Left renal pelvis (tissue), 4 donors: ENCODE data around the gene GSDME. TPM values are rescaled to one million over a fixed set of nuclear protein-coding genes. Genes with fewer than 3 reads are reported as not detected.
A peak's percentile ranks its signal among the peaks of the same experiment; 100 is the strongest.

Experiments used
- DNase-seq, 4 donors: peaks; one replicate each; pipeline ENCODE4 v3.0.0-alpha.2; 2013; ENCODE audit warnings: low read depth in 4 of 4, low spot score in 3 of 4
- polyA plus RNA-seq, 4 donors: library from polyadenylated mRNA; unstranded; fragments of 120-200 nt; gene quantifications; one replicate each; pipeline ENCODE4 v1.2.1, GENCODE V29; 2013; ENCODE audit not compliant: insufficient read length in 4 of 4

Gene GSDME
- polyA plus RNA-seq, 4 donors = 10.4 to 15.1 (median 14.4) TPM

DNA sequence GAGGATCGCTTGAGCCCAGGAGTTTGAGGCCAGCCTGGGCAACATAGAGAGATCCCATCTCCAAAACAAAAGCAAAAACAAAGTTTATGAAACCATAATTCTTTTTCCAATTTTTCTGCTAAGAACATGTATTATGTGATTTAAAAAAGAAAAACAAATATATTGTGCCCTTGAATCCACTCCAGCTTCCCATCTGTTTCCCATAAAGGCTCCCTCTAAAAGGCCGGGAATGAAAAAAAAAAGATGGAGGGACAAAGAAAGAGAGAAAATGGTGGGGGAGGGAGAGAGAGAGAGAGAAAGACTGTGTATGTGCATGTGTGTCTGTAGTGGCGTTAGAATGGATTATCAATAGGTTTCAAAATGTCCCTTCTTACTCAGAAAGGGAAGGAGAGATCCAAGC is 20.5 kb upstream of the GSDME start:
- no peak for DNase-seq

DNA sequence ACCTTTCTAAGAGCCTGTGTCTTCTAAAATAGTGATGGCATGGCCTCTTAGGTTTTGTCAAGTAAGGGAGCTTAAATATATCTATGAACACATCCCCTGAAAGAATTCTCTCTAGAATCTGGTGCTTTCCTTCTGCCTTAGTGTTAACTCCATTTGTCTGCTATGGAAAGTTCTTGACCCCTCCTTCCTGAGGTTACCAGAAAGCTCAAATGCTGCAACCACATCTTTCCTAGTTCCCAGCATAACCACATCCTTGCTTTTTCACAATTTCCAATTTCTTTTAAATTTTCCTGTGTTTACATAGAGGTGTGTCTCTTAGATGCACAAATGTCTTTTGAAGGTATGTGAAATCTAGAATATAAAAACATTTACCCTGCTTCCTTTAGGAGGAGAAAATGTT is 16.4 kb upstream of the GSDME start:
- no peak for DNase-seq

DNA sequence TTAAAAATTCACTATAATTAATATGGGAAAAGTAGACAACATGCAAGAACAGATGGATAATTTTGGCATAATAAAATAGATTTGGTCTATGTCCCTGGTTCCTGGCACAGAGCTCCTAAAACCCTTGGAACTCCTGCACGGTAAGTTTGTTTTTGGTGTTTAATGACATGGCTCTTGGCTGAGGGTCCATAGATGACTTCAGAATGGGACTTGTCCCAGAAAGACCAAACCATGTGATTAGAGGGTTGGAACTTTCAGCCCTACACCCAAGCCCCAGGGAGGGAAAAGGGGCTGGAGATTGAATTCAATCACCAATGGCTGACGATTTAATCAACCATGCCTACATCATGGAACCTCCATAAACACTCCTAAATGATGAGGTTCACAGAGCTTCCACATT is 12.6 kb upstream of the GSDME start:
- no peak for DNase-seq

DNA sequence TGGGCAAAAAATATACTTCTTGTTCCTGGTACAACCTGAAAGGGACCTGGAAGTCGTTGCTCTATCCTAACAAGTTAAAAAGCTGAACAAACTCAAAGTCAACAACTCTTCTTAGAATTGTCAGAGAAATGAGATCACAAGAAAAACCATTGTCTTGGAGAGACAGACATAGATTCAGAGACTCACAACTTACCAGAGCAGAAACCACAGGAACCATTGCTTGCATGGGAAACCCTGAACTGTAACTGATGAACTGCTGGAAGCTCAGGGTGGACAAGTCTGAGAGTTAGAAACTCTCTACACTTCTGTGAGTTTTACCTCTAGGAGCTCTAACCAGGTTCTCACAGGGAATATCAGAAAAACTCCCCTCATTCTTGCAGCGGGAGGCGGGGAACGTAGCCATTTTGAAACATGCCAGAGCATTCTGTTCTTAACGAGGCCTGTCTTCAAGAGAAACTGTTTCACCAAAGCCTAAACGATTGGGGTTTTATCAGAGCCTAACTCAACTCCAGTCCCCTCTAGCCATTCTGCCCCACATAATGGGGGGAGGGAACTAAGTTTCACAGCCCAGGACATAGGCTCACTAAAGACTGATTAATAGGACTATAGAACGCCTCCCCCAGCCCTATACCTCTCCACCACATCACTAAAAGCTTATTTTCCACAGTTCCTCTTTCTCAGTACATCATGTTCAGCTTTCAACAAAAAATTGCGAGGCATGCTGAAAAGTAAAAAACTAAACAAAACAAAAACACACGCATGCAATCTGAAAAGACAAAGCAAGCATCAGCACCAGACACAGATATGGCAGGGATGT is 12.0 kb upstream of the GSDME start:
- DNase-seq = no peak

DNA sequence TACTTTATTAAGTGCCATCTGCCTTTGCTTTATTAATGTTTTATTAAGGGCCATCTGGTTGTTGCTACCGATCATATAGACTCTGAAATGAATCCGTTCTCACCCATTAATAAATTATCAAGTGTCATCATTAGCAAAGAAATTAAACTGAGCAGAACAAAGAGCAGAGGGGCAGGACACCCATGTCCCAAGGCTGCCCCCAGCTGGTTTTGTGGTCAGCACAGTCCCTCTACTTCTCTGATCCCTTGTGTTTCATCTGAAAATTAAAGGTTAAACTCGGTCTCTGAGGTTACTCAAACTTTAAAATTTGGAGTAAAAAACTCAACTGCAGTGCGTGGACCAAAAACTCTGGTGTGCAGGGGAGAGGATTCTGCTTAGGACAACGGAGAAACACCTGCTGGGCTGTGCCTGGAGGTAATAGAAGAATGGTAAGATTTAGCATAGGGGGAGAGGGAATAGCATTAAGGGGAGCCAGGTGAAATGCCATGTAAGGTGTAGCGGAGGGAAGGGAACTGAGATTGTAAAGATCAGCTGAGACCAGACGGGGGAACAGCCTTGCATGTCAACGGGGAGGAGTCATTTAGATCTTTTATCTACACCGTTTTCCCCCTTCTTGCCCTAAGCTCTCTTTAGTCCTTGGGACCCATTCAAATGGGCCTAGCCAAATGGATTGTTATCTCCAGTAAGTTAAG is 10.8 kb upstream of the GSDME start:
- DNase-seq = no peak

DNA sequence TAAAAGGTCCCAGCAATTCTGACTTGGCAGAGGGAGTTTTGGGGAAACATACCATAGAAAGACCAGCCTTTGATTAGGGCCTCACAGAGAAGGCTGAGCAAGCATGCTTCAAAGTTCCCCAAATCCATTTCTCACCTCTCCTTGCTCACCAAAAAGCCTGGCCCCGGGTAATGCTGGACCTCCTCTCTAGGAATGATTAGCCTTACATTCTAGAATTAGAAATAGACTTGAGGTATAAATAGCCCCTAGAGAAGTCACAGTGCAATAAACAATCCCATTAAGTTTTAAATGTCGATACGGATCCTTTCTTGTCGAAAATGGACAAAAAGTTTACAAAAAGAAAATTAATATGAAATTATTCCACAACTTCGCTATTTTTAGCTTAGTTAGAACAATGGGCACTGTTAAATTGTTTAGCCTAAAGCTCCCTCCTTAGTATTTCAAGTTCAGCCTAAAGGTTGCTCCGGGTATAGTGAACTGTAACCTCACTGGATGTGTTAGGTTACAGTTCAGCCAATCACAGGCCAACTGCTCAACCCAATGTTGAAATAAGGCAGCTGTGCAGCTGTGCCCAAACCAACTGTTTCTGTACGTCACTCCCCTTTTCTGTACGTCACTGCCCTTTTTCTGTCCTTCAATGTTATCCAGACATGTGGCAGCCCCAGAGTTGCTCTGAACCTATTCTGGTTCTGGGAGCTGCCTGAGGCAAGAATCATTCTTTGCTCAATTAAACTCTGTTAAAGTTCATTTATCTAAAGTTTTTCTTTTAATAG is 7.9 kb upstream of the GSDME start:
- peak in 1 of 4 donors; percentile 8 for DNase-seq

DNA sequence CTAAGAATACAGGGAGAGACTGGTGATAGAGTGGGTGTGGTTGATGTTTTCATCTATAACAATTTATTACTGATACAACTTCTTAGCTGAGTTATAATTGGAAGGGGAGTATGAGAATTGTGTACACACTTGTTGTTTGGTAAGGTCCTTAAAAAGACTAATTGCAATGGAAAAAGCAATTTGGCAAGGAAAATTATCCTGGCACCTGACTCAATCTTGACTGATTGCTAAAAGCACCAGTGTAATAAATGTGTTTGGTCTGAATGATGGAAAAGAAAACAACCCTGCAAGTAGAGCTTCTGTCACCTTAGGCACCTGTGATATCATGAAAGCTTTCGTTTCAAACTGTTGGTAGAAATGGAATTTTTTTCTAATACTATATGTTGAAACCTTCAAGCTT is 6.7 kb upstream of the GSDME start:
- DNase-seq = no peak

DNA sequence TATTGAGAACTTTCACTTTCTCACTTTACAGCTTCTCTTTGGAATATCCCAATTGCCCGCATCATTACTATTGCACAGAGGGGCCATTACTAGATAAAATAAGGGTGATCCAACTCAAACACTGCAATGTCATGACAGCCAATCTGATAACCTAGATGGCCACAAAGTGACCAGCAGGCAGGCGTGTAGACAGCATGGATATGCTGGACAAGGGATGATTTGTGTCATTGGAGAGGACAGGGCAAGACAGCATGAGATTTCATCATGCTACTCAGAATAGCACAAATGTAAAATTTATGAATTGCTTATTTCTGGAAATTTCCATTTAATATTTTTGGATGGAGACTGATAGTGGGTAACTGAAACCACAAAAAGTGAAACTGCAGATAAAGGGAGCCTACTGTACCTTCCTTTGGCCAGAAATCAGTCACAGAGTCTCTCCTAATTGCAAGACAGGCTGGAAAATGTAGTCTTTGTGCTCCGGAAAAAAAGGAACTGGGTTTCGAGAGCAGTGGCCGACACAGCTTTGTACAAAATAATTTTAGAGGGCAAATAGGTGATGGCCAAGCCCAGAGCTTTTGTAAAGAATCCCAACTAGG is 6.1 kb upstream of the GSDME start:
- DNase-seq = no peak

DNA sequence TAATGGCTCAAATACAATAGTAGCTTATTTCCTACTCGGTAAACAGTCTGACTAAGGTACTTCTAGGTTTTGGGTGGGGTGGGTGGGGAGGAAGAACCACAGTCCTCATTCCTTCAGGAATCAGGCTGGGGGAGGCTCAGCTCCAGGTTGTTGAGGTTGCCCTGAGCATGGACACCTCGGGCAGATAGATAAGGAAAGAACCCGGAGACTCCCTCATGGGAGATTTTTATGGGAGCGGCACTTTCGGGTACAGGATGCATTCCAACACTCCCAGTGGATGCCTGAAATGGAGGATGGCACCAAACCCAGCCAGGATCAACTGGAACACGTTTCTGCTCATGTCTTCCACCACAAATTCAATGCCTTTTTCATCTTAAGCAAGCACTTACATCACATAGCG is 5.5 kb upstream of the GSDME start:
- DNase-seq = no peak

DNA sequence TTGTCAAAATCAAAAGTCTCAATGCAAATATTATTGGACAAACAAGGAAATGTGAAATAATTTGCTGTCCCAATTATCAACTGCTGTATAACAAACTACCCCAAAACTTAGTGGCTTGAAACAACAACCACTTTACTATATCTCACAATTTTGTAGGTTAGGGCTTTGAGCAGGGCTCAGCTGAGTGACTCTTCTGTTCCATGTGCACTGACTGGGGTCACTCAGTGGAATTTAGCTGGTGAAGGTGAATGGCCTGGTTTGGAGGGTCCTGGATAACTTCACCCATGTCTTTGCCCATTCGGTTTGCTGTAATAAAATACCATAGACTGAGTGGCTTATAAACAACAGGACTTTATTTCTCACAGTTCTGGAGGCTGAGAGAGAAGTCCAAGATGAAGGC is 3.7 kb upstream of the GSDME start:
- no peak for DNase-seq

DNA sequence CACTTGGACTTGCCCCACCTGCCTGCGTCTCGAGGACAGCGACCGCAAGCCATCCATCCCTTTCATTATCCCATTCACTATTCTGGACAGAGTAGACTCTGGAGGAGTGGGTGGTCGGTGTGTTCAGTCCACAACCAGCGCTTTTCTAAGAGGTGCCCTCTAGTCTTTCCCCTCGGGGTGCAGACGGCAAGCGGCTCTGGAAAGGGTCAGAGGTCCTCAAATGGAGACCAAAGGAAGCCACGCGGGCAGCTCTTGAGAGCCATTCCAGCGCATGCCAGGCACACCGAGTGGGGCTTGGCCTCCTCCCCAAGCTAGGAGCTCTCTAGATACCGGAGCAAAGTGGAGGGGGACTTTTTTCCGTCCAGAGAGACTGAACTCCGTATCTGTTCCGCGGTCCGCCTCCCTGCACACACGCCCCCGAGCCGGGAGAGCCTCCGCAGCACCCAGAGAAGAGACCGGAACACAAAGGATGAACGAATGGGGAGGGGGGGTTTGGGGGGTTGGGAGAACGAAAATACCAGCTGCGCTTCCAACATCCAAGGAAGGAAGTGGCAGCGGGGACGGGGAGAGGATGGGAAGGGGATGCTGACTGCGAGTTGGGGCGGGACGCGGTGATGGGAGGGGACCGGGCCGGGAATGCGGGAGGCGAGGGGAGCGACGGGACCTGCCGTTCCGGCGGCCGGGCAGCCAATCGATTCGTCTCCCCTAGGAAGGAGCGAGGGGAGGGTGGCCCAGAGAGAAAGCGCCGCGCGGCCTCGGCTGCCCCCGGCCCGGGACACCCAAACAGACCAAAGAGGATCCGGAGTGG is 515 bp downstream of the GSDME start:
- peak; percentile 16 to 20 (median 18) for DNase-seq

DNA sequence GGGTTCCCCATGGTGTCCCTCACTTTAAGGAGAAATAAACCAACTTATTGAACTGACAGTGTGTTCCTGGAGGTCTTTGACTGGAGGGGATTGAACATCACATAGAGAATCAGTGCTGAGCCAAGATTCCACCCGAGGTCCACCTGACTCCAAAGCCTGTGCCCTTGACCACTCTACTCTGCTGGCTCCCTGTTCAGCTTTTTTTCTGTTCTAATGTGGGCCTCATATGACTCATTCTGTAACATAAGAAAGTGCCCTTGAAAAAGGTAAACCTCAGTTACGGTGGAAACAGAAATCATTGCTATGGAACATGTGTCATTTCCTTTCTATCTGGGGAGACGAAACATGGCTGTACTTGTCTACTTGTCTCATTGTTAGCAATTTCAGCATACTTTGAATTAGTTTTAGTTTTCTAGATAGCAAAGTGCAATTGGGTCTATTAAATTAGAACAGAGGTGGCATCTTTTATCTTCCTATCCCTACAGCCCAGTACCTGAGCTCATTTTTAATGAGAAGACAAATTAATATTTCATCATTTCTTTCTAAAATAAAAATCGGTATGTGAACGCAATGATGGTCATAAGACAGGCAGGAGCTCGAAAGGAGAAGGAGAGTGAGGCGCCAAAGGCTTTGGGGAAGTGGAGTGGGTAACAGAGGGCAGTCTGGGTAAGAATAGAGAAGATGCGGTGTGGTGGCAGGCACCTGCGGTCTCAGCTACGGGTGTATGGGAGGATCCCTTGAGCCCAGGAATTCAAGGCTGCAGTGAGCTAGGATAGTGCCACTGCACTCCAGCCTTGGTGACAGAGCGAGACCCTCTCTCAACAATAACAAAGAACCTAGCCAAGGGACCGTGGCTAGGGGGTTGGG is 1.5 kb downstream of the GSDME start:
- no peak for DNase-seq

DNA sequence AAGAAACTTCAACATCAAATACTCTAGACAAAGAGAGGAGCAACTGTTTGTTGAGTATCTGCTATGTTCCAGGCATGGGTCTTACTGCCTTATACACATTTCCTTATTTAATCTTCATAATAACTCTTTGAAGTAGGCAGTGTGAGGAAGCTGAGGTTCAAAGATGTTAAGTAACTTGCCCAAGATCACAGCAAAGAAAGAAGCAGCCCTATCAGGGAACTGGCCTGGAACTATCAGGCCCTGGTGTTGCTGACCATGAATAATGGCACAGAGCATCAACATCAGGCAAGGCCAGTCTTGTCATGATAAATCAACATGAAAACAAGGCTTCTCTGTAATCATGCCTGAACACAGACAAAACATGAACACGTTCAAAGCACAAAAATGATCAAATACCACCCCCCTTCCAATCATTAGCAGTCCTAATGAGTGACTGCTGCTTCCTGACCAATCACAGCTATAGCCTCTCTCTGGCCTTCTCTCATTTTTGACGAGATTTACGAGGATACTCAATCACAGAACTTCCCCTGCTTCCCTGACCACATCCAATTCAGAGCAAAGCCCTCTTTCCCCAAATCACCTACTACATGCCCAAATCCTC is 2.3 kb downstream of the GSDME start:
- DNase-seq = no peak

DNA sequence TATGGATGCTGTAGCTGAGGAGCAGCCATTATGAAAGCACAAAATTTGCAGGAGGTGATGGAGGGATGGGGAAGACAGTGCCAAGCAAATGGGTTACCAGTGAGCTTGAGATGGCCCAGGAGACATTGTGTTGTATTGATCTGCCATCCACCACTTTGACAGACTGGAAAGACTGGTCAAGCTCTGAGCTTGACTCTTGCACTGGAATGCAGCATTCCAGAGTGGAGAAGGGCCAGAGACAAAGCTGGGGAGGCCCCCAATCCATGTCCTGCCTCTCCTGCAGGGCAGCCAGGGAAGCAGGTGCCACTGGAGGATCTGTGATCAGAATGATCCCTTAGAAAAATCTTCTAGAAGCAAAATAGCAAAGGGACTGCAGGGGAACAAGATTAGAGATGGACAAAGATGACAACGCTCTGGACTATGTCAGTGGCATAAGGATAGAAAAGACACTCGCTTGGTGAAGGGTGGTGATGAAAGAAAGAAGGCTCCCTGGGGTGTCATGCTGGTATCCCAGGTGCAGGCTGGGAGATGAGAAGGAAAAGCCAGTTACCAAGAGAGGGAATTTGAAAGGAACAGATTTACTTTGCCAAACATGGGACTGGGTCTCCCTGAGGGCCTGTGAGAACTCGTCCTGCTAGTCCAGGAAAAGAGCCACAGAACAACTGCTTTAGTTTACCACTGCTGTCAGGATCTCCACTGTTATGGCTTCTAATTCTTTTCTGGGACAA is 5.0 kb downstream of the GSDME start:
- DNase-seq = no peak

DNA sequence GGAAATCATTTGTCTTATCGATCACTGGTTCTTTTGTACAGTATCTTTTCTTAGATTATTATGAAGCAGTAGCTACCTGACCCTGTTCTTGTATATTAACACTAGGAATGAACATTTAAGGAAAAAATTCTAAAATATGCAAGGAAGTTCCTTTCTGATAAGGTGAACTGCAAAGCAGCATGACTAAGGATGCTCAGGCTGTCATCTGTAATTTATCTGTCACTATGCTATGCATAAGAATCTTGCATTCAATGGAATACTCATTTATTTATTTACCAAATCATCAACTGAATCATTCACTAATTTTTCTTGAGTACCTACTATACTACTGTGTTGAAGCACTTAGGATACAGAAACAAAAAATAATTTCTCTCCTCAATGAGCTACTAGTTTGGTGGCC is 5.8 kb downstream of the GSDME start:
- DNase-seq = no peak

DNA sequence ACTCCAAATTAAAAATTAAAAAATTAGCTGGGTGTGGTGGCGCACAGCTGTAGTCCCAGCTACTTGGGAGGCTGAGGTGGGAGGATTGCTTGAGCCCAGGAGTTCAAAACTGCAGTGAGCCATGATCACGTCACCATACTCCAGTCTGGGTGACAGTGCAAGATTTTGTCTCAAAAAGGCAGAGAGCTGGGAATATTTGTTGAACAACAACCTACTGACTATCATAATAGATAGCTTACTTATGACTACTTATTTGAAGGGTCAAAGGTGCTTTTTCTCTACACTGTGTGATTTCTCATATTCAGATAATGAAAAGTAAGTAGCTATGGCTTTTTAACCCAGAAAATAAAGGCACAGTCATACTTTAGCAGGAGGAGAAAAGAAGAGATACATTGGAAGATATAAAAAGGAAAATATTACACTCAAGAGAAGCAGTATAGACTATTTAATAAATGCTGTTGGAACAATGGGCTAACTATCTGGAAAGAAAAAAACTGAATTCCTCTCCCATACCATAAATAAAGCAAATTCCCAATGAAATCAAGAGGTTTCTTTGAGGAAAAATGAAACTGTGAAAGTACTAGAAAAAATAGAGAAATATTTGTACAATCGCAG is 6.7 kb downstream of the GSDME start:
- DNase-seq = no peak

DNA sequence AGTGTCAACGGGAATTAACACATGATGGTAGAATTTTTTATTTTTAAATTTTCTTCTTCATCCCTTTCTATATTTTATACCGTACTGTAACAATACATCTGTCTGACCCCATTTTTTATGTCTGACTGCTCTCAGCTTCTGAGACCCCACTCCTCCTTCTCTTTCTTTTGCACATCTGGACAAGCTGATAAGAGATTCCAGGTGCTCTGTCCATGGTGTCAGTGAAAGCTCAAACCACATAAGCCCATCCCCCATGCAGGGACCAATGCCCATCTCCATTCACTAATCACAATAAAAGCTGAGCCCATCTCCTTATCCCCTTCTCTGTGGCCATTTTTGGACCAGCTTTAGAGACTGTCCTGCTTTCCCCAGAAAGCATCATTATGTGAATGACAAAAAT is 8.7 kb downstream of the GSDME start:
- no peak for DNase-seq

DNA sequence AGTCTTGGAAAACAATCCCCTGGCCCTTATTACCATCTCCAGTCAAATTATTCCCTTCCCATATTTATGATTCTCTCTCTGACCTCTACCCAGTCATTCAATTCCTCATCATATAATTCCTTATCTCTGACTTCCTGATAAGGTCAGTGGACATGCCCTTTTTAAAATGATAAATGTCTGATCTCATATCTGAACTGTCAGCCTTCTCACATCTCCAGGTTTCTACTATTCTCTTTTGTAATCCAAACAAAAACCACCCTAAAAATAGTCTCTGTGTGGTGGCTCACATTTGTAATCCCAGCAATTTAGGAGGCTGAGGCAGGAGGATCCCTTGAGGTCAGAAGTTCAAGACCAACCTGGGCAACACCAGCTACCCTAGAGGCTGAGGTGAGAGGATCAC is 11.9 kb downstream of the GSDME start:
- no peak for DNase-seq
